HG03571 (cell line): ENCODE results near the gene CAT.

Experiments
- ATAC-seq: cut with Tn5 transposase; IDR thresholded peaks from one replicate; pipeline ENCODE4 v1.9.1; 2021; ENCODE audit not compliant: unreplicated experiment

Gene CAT

GRCh38 chr11:34493926-34494595 is 55.3 kb downstream of the CAT start:
- ATAC-seq = no peak

GRCh38 chr11:34495239-34495723 is 56.5 kb downstream of the CAT start:
- no peak for ATAC-seq

- no peak for ATAC-seq
Measured at GRCh38 chr11:34495724-34496377, 57.1 kb downstream of the CAT start.

GRCh38 chr11:34499719-34500500 is 61.2 kb downstream of the CAT start:
- ATAC-seq = no peak

- ATAC-seq = no peak
Measured at GRCh38 chr11:34501500-34501899, 62.8 kb downstream of the CAT start.

- ATAC-seq = no peak
Measured at GRCh38 chr11:34501949-34502348, 63.2 kb downstream of the CAT start.

GRCh38 chr11:34502949-34503348 is 64.2 kb downstream of the CAT start:
- ATAC-seq = no peak

GRCh38 chr11:34505874-34506273 is 67.1 kb downstream of the CAT start:
- no peak for ATAC-seq

- no peak for ATAC-seq
Measured at GRCh38 chr11:34507156-34507555, 68.4 kb downstream of the CAT start.

GRCh38 chr11:34507610-34508009 is 68.9 kb downstream of the CAT start:
- no peak for ATAC-seq

- no peak for ATAC-seq
Measured at GRCh38 chr11:34508524-34508923, 69.8 kb downstream of the CAT start.

GRCh38 chr11:34509336-34509876 is 70.7 kb downstream of the CAT start:
- ATAC-seq = no peak

- ATAC-seq = no peak
Measured at GRCh38 chr11:34510218-34510617, 71.5 kb downstream of the CAT start.

- no peak for ATAC-seq
Measured at GRCh38 chr11:34510673-34511072, 71.9 kb downstream of the CAT start.

GRCh38 chr11:34512840-34513681 is 74.3 kb downstream of the CAT start:
- peak; percentile 86 for ATAC-seq

- ATAC-seq = no peak
Measured at GRCh38 chr11:34513682-34514449, 75.1 kb downstream of the CAT start, which contains the start of gene ELF5. TSS of gene ELF5 (minus strand) at chr11:34513794. CDS start at chr11:34505749, 8,045 bp downstream.

GRCh38 chr11:34514597-34514996 is 75.9 kb downstream of the CAT start:
- no peak for ATAC-seq

- ATAC-seq = no peak
Measured at GRCh38 chr11:34516247-34517040, 77.7 kb downstream of the CAT start.
